ENCODE data around the gene TMEM121B. TPM values are rescaled to one million over a fixed set of nuclear protein-coding genes. Genes with fewer than 3 reads are reported as not detected.
A peak's percentile ranks its signal among the peaks of the same experiment; 100 is the strongest.

TMEM121B gene
- polyA plus RNA-seq, 4 donors: 0.28 to 0.45 (median 0.44) TPM; not detected in 1

- DNase-seq (no peak), FAIRE-seq (no peak)
- Histone ChIP-seq H3K36me3 (ENCODE audit: control insufficient read depth in 3 of 3, insufficient read depth in 2 of 3, low read depth in 1 of 3, low read length in 3 of 3) (no peaks in the 10 kb centered on the region), H3K4me1 (ENCODE audit: control insufficient read depth in 3 of 3, insufficient read depth in 2 of 3, low read depth in 1 of 3, low read length in 2 of 3) (peaks cover 0 to 6% (median 3%) of the 10 kb centered on the region in 3 donors), H3K4me3 (ENCODE audit: low read depth in 1 of 3, low read length in 3 of 3) (no peak overlapping the region), H3K27me3 (ENCODE audit: control insufficient read depth in 3 of 3, insufficient read depth in 3 of 3, low read length in 3 of 3) (peaks cover 0 to 7% (median 0%) of the 10 kb centered on the region in 3 donors), H3K9me3 (ENCODE audit: control insufficient read depth in 2 of 2, insufficient read depth in 1 of 2, low read depth in 1 of 2, low read length in 1 of 2) (no peaks in the 10 kb centered on the region), H3K27ac (ENCODE audit: low read depth in 1 of 3, low read length in 2 of 3) (peak overlapping the region in 1 of 3 donors; percentile 17)
- 69 to 75% (median 74%) methylated on average over 10 of the region's 10 CpGs for WGBS, 3 donors
Observed at GRCh38 chr22:17086788-17087497, 34.2 kb downstream of the TMEM121B start.

- FAIRE-seq: no peak
- H3K27ac ChIP-seq (ENCODE audit: low read depth in 1 of 3, low read length in 2 of 3): no peak overlapping the region
Observed at GRCh38 chr22:17086296-17086695, 34.9 kb downstream of the TMEM121B start.

GRCh38 chr22:17085277-17086181, 35.6 kb downstream of the TMEM121B start:
- Histone ChIP-seq H3K9me3 (ENCODE audit: control insufficient read depth in 2 of 2, insufficient read depth in 1 of 2, low read depth in 1 of 2, low read length in 1 of 2) (no peaks in the 10 kb centered on the region), H3K4me1 (ENCODE audit: control insufficient read depth in 3 of 3, insufficient read depth in 2 of 3, low read depth in 1 of 3, low read length in 2 of 3) (peaks cover 0 to 6% (median 3%) of the 10 kb centered on the region in 3 donors), H3K27me3 (ENCODE audit: control insufficient read depth in 3 of 3, insufficient read depth in 3 of 3, low read length in 3 of 3) (peaks cover 0 to 7% (median 0%) of the 10 kb centered on the region in 3 donors), H3K36me3 (ENCODE audit: control insufficient read depth in 3 of 3, insufficient read depth in 2 of 3, low read depth in 1 of 3, low read length in 3 of 3) (no peaks in the 10 kb centered on the region), H3K27ac (ENCODE audit: low read depth in 1 of 3, low read length in 2 of 3) (peak overlapping the region in 2 of 3 donors; percentile 91 to 96), H3K4me3 (ENCODE audit: low read depth in 1 of 3, low read length in 3 of 3) (peak overlapping the region; percentile 61 to 98 (median 68))
- 4 to 16% (median 13%) methylated on average over 69 to 92 of the region's 92 CpGs for WGBS, 3 donors
- DNase-seq: peak; percentile 38 to 57
- FAIRE-seq: no peak

More at GRCh38 chr22:17086296-17086695, 34.9 kb downstream of the TMEM121B start:
- no peak for DNase-seq
- Histone ChIP-seq H3K9me3 (ENCODE audit: control insufficient read depth in 2 of 2, insufficient read depth in 1 of 2, low read depth in 1 of 2, low read length in 1 of 2) (no peaks in the 10 kb centered on the region), H3K36me3 (ENCODE audit: control insufficient read depth in 3 of 3, insufficient read depth in 2 of 3, low read depth in 1 of 3, low read length in 3 of 3) (no peaks in the 10 kb centered on the region), H3K4me3 (ENCODE audit: low read depth in 1 of 3, low read length in 3 of 3) (no peak overlapping the region), H3K27me3 (ENCODE audit: control insufficient read depth in 3 of 3, insufficient read depth in 3 of 3, low read length in 3 of 3) (peaks cover 0 to 7% (median 0%) of the 10 kb centered on the region in 3 donors), H3K4me1 (ENCODE audit: control insufficient read depth in 3 of 3, insufficient read depth in 2 of 3, low read depth in 1 of 3, low read length in 2 of 3) (peaks cover 0 to 6% (median 3%) of the 10 kb centered on the region in 3 donors)
- 81 to 90% (median 86%) methylated on average over 7 of the region's 7 CpGs for WGBS, 3 donors

GRCh38 chr22:17084554-17085276, 36.4 kb downstream of the TMEM121B start, which contains the start of gene IL17RA:
Gene IL17RA (plus strand): TSS chr22:17085000. CDS start chr22:17085092, 92 bp downstream.
- Histone ChIP-seq H3K4me1 (ENCODE audit: control insufficient read depth in 3 of 3, insufficient read depth in 2 of 3, low read depth in 1 of 3, low read length in 2 of 3) (peaks cover 0 to 6% (median 3%) of the 10 kb centered on the region in 3 donors), H3K27ac (ENCODE audit: low read depth in 1 of 3, low read length in 2 of 3) (peak within 1 kb of the TSS; percentile 4 to 96 (median 91)), H3K9me3 (ENCODE audit: control insufficient read depth in 2 of 2, insufficient read depth in 1 of 2, low read depth in 1 of 2, low read length in 1 of 2) (no peaks in the 10 kb centered on the region), H3K36me3 (ENCODE audit: control insufficient read depth in 3 of 3, insufficient read depth in 2 of 3, low read depth in 1 of 3, low read length in 3 of 3) (no peaks in the 10 kb centered on the region), H3K27me3 (ENCODE audit: control insufficient read depth in 3 of 3, insufficient read depth in 3 of 3, low read length in 3 of 3) (peaks cover 0 to 7% (median 0%) of the 10 kb centered on the region in 3 donors), H3K4me3 (ENCODE audit: low read depth in 1 of 3, low read length in 3 of 3) (peak within 1 kb of the TSS; percentile 61 to 98 (median 68))
- 0 to 1% (median 0%) methylated on average over 31 to 68 of the region's 68 CpGs for WGBS, 3 donors
- DNase-seq (peak; percentile 94 to 96), FAIRE-seq (no peak)

- 89 to 92% (median 92%) methylated on average over 33 of the region's 33 CpGs for WGBS, 3 donors
- Histone ChIP-seq H3K4me3 (ENCODE audit: low read depth in 1 of 3, low read length in 3 of 3) (peak overlapping the region in 1 of 3 donors; percentile 61), H3K27me3 (ENCODE audit: control insufficient read depth in 3 of 3, insufficient read depth in 3 of 3, low read length in 3 of 3) (peaks cover 0 to 7% (median 0%) of the 10 kb centered on the region in 3 donors), H3K36me3 (ENCODE audit: control insufficient read depth in 3 of 3, insufficient read depth in 2 of 3, low read depth in 1 of 3, low read length in 3 of 3) (no peaks in the 10 kb centered on the region), H3K4me1 (ENCODE audit: control insufficient read depth in 3 of 3, insufficient read depth in 2 of 3, low read depth in 1 of 3, low read length in 2 of 3) (peaks cover 0 to 6% (median 3%) of the 10 kb centered on the region in 3 donors), H3K27ac (ENCODE audit: low read depth in 1 of 3, low read length in 2 of 3) (peak overlapping the region in 1 of 3 donors; percentile 12), H3K9me3 (ENCODE audit: control insufficient read depth in 2 of 2, insufficient read depth in 1 of 2, low read depth in 1 of 2, low read length in 1 of 2) (no peaks in the 10 kb centered on the region)
- peak in 1 of 2 donors; percentile 16 for DNase-seq
- FAIRE-seq: no peak
Observed at GRCh38 chr22:17083811-17084441, 37.2 kb downstream of the TMEM121B start.

- no peaks in the 10 kb centered on the region for H3K9me3 ChIP-seq (ENCODE audit: control insufficient read depth in 2 of 2, insufficient read depth in 1 of 2, low read depth in 1 of 2, low read length in 1 of 2)
- H3K27me3 ChIP-seq (ENCODE audit: control insufficient read depth in 3 of 3, insufficient read depth in 3 of 3, low read length in 3 of 3): peaks cover 0 to 7% (median 2%) of the 10 kb centered on the region in 3 donors
- no peak overlapping the region for H3K27ac ChIP-seq (ENCODE audit: low read depth in 1 of 3, low read length in 2 of 3)
- no peak overlapping the region for H3K4me3 ChIP-seq (ENCODE audit: low read depth in 1 of 3, low read length in 3 of 3)
- no peak for FAIRE-seq
- H3K36me3 ChIP-seq (ENCODE audit: control insufficient read depth in 3 of 3, insufficient read depth in 2 of 3, low read depth in 1 of 3, low read length in 3 of 3): no peaks in the 10 kb centered on the region
- DNase-seq: no peak
- WGBS, 3 donors: 91 to 96% (median 95%) methylated on average over 5 of the region's 5 CpGs
- H3K4me1 ChIP-seq (ENCODE audit: control insufficient read depth in 3 of 3, insufficient read depth in 2 of 3, low read depth in 1 of 3, low read length in 2 of 3): peaks cover 0 to 6% (median 3%) of the 10 kb centered on the region in 3 donors
Observed at GRCh38 chr22:17083255-17083654, 37.9 kb downstream of the TMEM121B start.

GRCh38 chr22:17079572-17079971, 41.6 kb downstream of the TMEM121B start:
- 76 to 86% (median 78%) methylated on average over 4 of the region's 4 CpGs for WGBS, 3 donors
- Histone ChIP-seq H3K27ac (ENCODE audit: low read depth in 1 of 3, low read length in 2 of 3) (no peak overlapping the region), H3K9me3 (ENCODE audit: control insufficient read depth in 2 of 2, insufficient read depth in 1 of 2, low read depth in 1 of 2, low read length in 1 of 2) (no peaks in the 10 kb centered on the region), H3K4me3 (ENCODE audit: low read depth in 1 of 3, low read length in 3 of 3) (no peak overlapping the region), H3K36me3 (ENCODE audit: control insufficient read depth in 3 of 3, insufficient read depth in 2 of 3, low read depth in 1 of 3, low read length in 3 of 3) (no peaks in the 10 kb centered on the region), H3K4me1 (ENCODE audit: control insufficient read depth in 3 of 3, insufficient read depth in 2 of 3, low read depth in 1 of 3, low read length in 2 of 3) (no peaks in the 10 kb centered on the region), H3K27me3 (ENCODE audit: control insufficient read depth in 3 of 3, insufficient read depth in 3 of 3, low read length in 3 of 3) (peaks cover 0 to 3% (median 0%) of the 10 kb centered on the region in 3 donors)
- no peak for FAIRE-seq
- no peak for DNase-seq

Measured in small intestine (tissue), 7 donors.